ENCODE measurements around the gene SPAG9. TPM values are rescaled to one million over a fixed set of nuclear protein-coding genes. Genes with fewer than 3 reads are reported as not detected.

Gene SPAG9
- total RNA-seq, 1 experiment from 2014 or later: 54.3 TPM

- H3K79me2 ChIP-seq (ENCODE audit: insufficient read depth, low read length): no peaks in the 10 kb centered on the region
- H3K4me1 Mint-ChIP-seq: no peaks in the 10 kb centered on the region
- H3K27ac ChIP-seq (ENCODE audit: insufficient read length, low read depth, low read length): no peak overlapping the region
- H3K23ac ChIP-seq (ENCODE audit: insufficient read length, low read depth, low read length): no peak overlapping the region
- no peak overlapping the region for H3K9ac ChIP-seq (ENCODE audit: extremely low read depth, insufficient read length, low read length)
- no peaks in the 10 kb centered on the region for H3K23me2 ChIP-seq (ENCODE audit: insufficient read length, low read depth, low read length, poor library complexity, severe bottlenecking)
- no peak overlapping the region for H3K18ac ChIP-seq (ENCODE audit: insufficient read length, low read depth, low read length)
- H4K8ac ChIP-seq (replicated peaks; ENCODE audit: insufficient read length, low read depth, low read length): no peak overlapping the region
- H3T11ph ChIP-seq (ENCODE audit: low read length): no peak overlapping the region
- H3K9me3 ChIP-seq (ENCODE audit: control insufficient read depth, low read depth, low read length): no peaks in the 10 kb centered on the region
- H2AFZ ChIP-seq (ENCODE audit: low read length): no peak overlapping the region
- no peak for TF ChIP-seq CTCF (conservative IDR thresholded peaks at IDR 0.05)
- H3K27me3 Mint-ChIP-seq (ENCODE audit: low read depth): no peaks in the 10 kb centered on the region; the same call in 1 of the 2 replicates
- no peak overlapping the region for H2BK5ac ChIP-seq (ENCODE audit: insufficient read length, low read length)
- H3K79me1 ChIP-seq (ENCODE audit: insufficient read depth, low read depth, low read length, poor library complexity, severe bottlenecking): no peaks in the 10 kb centered on the region
- H3K4me1 ChIP-seq (ENCODE audit: insufficient read depth, low read length): no peaks in the 10 kb centered on the region
- no peak overlapping the region for H2BK15ac ChIP-seq (ENCODE audit: low read depth, low read length)
- no peaks in the 10 kb centered on the region for H4K20me1 ChIP-seq (ENCODE audit: control insufficient read depth, insufficient read depth, insufficient read length)
- H2BK120ac ChIP-seq (ENCODE audit: low read depth, low read length, poor library complexity, severe bottlenecking): no peak overlapping the region
- H2BK12ac ChIP-seq (ENCODE audit: insufficient read length, low read depth, low read length): no peak overlapping the region
- H3K56ac ChIP-seq (ENCODE audit: insufficient read length, low read depth, low read length): no peak overlapping the region
- H4K91ac ChIP-seq (ENCODE audit: insufficient read length, low read depth, low read length): no peak overlapping the region
- no peak overlapping the region for H3K4me3 Mint-ChIP-seq
- no CpG with 5 or more reads among the region's 6 CpGs for WGBS (ENCODE audit: extremely low coverage, insufficient read length, low lambda C conversion rate)
- H4K5ac ChIP-seq (ENCODE audit: insufficient read length, low read depth, low read length): no peak overlapping the region
- no peaks in the 10 kb centered on the region for H3K27me3 ChIP-seq (ENCODE audit: insufficient read depth, low read length)
- no peak overlapping the region for H3K14ac ChIP-seq (ENCODE audit: insufficient read depth, low read length)
- no peak overlapping the region for H3K4me2 ChIP-seq (ENCODE audit: insufficient read depth, insufficient read length, low read length)
- H3K27ac Mint-ChIP-seq: no peak overlapping the region
- H2AK5ac ChIP-seq (ENCODE audit: insufficient read length, low read length): no peak overlapping the region
- no peaks in the 10 kb centered on the region for H3K9me3 Mint-ChIP-seq
- no peak for DNase-seq
- H2BK20ac ChIP-seq (ENCODE audit: low read depth, low read length, poor library complexity, severe bottlenecking): no peak overlapping the region
- H3K36me3 Mint-ChIP-seq (ENCODE audit: insufficient read depth in 1 of 3, low read depth in 3 of 3): no peaks in the 10 kb centered on the region
- no peak overlapping the region for H3K4ac ChIP-seq (ENCODE audit: low read depth, low read length)
Observed at GRCh38 chr17:51085150-51085805, 35.4 kb downstream of the SPAG9 start.

Data from H9 (cell line).